DMS153 treated with DMSO at 0.1 percent for 48 hours (cell line): ENCODE data around the gene ANGPTL2.

Experiments used
- DNase-seq: peaks from one replicate; lab custom pipeline; 2025; ENCODE audit not compliant: unreplicated experiment; lab: John Stamatoyannopoulos, UW

The ANGPTL2 gene

DNA sequence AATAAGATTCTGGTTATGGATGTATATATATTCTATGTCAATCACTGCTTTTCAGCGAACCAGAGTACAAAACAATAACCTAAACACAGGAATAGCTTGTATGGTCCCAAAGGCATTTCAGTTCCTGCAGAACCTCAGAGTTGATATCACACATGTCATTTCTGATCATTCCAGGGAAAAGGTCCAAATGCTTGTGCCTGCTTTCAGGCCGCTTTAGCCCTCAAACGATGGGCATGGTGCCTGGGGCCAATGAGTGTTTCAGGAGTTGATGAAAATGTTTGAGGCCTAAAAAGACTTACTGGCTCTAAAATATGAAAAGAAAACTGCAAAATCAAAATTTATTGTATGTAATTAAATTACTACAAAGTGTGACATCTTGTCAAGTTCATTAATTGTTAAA lies 22.8 kb downstream of the ANGPTL2 start:
- DNase-seq = no peak

GRCh38 chr9:127098916-127099553 lies 23.4 kb downstream of the ANGPTL2 start:
- no peak for DNase-seq

DNA sequence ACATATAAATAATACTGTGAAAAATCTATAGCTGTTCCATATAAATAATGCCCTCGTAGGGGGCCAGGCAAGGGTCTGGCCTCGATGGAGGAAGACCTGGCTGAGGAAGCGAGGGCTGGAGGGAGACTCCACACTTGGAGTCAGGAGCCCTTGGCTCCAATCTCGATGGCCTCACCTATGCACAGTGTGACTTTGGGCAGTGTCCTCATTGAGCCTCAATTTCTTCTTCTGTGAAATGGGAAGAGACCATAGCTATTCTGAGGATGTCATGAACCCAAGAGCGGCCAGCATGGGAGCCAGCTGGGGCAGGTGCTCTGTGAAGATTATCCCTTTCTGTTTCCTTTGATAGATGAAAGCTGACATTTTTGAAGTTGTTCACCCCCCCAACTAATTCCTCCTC lies 24.8 kb downstream of the ANGPTL2 start:
- no peak for DNase-seq

DNA sequence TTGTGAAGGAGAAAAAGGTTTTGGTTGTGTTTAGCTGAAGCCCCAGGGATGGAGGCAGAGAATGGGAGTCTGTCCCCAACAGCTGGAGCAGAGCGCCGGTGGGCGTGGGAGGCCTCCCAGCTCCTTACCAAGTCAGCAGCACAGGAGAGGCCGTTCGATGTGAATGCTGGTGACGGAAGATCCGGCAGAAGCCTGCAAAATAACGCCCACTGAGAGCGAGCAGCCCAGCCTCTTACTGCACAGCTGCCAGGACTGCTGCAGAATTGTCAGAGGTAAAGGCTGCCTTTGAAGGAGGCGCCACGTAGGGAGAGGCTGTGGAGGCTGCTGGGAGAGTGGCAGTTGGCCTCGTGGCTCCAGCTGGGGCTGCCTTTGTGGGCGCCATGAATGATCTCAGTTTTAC lies 26.2 kb downstream of the ANGPTL2 start:
- DNase-seq = no peak

DNA sequence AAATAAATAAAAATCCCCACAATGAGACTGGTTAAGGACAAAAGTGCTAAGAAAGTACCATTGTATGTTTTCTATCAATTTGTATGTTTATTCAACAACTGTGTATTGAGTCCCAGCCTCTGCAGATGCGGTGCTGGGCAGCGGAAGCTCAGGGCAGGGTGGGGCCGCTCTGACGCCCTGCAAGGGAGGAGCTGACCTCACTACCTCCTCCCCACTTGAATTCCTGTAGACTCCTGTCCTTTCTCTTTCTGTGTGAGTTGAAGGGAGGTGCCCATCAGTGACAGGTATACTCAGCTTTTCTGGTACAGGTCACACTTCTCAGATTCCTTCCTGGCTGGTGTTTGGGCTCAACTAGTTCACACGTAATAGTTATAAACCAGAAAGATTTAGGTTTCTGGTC lies 27.0 kb downstream of the ANGPTL2 start:
- no peak for DNase-seq

DNA sequence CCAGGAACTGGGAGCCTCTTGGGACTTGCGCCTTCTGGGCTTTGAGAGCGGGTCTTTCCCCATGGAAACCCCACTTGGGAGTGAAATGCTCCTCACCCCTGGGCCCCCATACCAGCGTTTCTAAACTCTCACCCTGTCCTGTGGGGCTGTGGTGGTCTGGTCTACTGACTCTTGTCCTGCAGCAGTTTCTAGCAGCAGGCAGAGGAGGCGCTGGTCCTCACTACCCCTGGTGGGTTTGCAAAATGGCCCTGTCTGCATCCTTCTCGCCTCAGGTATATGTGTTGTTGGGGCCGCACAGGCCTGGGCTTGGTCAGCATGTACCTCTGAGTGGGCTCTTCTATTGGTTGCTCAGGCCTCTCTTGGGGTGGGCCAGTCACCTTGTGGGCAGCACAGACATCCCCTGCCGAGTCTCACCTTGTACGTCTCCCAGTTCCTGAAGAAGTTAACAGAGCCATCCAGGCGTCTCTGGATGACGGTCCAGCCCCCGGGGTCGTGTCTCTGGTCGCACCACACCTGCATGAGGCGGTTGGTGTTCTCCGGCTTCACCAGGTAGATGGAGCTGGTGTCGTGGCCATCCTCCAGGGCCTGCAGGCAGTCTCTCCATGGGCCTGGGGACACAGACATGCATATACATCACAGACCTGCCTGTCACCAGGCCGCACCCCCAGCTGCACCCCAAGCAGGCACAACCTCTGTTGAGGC lies 29.0 kb downstream of the ANGPTL2 start:
- DNase-seq = no peak

DNA sequence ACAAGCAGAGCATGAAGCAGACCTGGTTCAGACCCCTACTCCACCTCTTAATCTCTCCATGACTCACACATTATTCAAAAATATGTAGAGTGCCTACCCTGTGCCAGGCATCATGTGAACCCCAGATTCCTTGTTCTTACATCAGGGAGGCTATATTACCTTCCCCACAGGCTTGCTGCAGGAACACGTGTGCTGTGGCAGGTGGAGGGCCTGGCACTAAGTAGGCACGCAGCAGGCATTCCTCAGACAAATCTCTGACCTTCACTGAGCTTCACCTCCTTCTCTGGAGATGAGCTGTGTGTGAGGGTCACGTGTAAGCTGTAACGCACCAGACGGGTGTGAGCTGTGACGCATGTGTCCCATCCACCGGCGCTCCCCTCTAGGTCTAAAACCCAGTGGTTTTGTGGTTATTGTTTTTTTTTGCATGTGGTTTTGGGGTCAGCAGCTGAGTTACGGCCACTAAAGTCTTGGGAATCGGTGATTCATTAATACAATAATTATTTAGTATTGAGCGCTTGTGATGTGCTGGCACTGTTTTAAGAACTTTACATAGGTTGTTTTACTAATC lies 30.3 kb downstream of the ANGPTL2 start:
- DNase-seq = no peak

GRCh38 chr9:127091526-127091925 lies 30.9 kb downstream of the ANGPTL2 start:
- DNase-seq = no peak

DNA sequence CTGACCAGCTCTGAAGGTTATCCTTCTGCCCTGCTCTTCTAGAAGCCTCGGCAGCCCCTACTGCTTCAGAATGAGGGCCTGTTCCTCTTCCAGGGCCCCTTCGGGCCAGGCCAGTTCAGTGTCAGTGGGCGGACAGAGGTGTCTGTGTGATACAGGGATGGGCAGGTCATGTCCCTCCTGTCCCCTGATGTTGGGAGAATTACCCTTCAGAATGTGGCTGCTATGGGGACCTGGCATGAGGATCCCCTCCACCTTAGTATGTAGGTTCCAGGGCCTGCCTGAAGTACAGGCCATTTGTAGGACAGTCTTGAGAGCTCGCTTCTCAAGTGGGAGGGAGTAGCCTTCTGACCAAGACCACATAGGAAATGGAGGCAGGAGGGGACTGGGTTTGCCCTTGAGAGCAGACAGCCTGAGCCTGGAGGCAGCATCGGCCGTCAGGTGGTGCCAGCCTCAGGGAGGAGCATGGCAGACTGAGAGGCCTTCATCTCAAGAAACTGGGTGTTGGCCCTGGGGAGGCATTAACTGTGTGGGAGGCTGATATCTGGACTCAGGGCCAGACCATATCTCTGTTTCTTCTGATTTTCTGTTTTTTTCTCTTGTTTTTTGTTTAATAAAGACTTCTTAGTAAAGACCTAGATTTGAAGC lies 32.0 kb downstream of the ANGPTL2 start:
- DNase-seq = no peak

DNA sequence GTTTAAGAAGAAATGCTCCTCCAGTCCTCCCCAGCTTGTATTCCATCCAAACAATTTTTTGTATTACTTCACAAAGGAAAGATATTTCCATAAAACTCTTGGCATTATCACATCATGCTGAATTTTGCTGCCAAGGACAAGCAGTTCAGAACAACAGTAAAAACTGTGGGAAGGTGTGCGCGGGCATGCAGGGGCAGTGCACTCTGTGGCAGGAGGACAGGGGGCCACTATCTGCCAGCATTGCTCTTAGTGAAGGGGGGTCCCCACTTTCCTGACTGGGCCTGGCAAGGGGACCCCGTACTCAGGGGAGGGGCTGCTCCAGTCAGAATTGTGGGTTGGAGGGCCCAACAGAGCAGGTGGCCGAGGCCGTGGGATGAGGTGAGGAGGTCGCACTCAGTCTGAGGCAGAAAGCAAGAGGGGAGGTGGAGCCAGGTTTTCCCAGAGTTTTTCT lies 32.8 kb downstream of the ANGPTL2 start:
- no peak for DNase-seq

- no peak for DNase-seq
These were observed 33.5 kb downstream of the ANGPTL2 start for GRCh38 chr9:127088724-127089615.

DNA sequence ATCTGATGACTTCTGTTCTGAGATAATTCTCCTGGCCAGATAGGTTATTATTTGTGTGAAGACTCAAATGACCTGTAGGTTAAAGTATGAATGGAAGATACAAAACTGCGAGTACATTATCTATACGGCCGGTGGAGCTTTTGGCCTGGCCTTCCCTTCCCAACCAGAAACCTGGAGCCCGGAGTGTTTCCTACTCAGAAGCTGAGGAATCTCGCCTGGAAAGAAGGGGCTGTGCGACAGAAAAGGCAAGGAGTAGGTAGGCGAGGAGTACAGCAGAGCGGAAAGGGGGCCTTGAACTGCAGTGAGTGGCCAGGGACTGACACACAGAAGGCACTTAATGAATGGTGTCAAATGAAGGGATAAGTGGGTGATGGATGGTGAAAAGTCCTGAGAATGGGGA lies 34.6 kb downstream of the ANGPTL2 start:
- no peak for DNase-seq

- no peak for DNase-seq
These were observed 35.0 kb downstream of the ANGPTL2 start for GRCh38 chr9:127087411-127087810.

- DNase-seq = no peak
These were observed 35.7 kb downstream of the ANGPTL2 start for GRCh38 chr9:127086771-127087170.

- no peak for DNase-seq
These were observed 37.2 kb downstream of the ANGPTL2 start for GRCh38 chr9:127085186-127085585.

- DNase-seq = no peak
These were observed 38.1 kb downstream of the ANGPTL2 start for GRCh38 chr9:127084076-127085039.

DNA sequence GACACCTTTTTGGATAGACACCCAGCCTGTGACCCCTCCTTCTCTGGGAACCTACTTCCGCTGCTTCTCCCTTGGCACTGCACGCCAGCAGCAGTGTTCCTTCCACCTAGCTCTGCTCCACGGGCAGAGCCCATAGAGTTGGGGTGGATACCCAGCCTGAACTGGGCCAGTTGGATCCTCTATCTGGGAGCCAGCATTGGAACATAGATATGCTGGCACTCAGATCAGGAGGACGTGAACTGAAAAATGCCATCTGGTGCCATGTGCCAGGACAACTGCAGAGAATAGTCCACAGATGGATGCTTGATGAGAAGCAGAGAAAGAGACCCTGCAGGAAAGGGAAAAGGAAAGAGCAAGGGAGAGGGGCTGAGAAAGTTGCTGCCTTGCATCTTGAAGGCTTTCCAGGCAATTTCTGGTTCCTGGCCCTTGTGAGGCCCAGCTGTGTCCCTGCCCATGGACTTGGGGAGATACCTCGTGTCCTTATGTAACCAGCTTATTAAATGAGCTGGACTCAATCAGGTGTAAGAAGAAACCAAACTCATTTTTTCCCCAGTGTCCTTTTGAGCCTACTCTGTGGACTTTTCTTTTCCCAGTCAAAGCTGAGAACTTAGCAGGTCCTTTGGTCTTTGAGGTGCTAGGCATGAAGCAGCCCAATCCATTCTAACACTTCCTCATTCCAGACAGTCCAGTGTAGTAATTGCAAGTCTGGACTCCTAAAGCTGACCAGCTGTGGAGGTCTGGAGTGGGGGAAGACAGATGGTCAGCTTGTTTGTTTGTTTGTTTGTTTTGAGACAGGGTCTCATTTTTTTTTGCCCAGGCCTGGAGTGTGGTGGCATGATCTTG lies 39.1 kb downstream of the ANGPTL2 start:
- DNase-seq = no peak

DNA sequence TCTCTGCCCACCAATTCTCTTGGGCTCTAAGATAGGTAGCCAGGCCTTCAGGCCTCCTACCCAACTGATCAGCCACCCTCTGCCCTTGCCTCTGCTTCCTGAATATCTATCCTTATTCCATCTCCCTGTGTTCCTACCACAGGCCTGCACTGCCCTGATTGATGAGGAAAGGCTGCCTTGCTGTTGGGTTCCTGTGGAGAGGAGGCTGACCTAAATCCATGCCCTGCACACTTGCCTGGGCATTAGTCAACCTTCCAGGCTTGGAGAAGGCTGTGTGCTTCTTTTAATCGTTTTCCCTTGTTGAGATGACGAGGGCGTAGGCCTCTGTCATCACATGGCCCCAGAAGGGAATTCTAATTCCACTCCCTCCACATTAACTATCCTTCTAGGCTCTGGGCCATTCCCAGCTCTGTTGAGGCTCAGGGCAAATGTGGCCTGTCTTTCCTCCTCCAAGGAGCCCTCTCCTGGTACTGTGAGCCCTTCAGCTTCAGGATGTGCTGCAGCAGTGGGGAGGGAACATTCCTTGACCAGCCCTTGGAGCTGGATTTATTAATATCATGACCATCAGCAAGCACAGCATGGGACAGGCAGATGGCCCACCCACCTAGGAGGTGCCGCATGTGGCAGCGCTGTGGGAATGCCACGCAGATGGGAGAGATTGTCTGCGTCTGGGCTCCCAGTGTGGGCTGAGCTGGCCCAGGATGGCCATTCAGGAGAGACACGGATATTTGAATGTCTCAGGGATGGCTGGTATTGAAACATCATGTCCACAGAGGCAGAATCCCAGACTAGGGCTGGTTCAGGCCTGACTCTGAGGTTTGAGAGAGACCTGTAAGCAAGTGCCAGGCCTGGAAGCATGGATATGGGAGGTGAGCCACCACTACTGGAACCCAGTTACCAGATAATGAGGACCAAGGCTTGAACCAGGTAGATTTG lies 40.9 kb downstream of the ANGPTL2 start:
- DNase-seq = no peak
